ENCODE measurements around the gene PODXL.

DNA sequence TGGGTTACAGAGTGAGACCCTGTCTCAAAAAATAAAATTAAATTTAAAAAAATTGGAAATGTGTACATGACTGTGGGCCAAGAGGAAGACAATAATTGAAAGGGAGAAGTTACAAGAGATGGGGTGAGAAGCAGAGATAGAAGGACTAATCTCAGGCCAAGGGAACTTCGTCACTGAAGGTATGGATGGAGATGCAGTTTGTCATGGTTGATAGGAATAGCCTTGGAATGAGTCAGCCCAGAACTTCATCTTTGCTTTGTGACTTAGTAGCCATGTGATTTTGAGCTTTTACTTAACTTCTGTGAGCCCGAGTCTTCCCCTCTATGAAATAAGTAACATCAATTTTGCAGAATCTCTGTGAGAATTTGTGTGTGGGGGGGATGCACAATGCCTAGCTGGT is 6.5 kb upstream of the PODXL start:
- TF ChIP-seq POLR2A (IDR thresholded peaks at IDR 0.05): no peak
- TF ChIP-seq, protein P1, sequence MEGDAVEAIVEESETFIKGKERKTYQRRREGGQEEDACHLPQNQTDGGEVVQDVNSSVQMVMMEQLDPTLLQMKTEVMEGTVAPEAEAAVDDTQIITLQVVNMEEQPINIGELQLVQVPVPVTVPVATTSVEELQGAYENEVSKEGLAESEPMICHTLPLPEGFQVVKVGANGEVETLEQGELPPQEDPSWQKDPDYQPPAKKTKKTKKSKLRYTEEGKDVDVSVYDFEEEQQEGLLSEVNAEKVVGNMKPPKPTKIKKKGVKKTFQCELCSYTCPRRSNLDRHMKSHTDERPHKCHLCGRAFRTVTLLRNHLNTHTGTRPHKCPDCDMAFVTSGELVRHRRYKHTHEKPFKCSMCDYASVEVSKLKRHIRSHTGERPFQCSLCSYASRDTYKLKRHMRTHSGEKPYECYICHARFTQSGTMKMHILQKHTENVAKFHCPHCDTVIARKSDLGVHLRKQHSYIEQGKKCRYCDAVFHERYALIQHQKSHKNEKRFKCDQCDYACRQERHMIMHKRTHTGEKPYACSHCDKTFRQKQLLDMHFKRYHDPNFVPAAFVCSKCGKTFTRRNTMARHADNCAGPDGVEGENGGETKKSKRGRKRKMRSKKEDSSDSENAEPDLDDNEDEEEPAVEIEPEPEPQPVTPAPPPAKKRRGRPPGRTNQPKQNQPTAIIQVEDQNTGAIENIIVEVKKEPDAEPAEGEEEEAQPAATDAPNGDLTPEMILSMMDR (IDR thresholded peaks at IDR 0.05): no peak
